Measurements from ENCODE around the gene TXLNB. TPM values are rescaled to one million over a fixed set of nuclear protein-coding genes. Genes with fewer than 3 reads are reported as not detected.

TXLNB gene
- total and polyA plus RNA-seq, 2 donors (not counting 3 experiments of a cell fraction or from before 2014, with no cell fraction given), result 0.04 to 0.18 TPM

GRCh38 chr6:139285590-139285989 is 6.2 kb downstream of the TXLNB start:
- ChIA-PET POLR2A (no interaction called here), CTCF (no interaction called here)
- Histone ChIP-seq H2AFZ (ENCODE audit: low read depth, low read length) (no peak overlapping the region), H3K27me3 (ENCODE audit: control insufficient read depth in 2 of 2, insufficient read depth in 2 of 2, low read length in 2 of 2) (no peaks in the 10 kb centered on the region), H4K20me1 (replicated peaks; ENCODE audit: control insufficient read depth, extremely low read depth, insufficient read depth, low read length) (no peaks in the 10 kb centered on the region), H3K27ac (ENCODE audit: insufficient read depth, low read depth, low read length) (no peak overlapping the region), H3K79me2 (ENCODE audit: control insufficient read depth, insufficient read depth, low read length) (no peaks in the 10 kb centered on the region), H3K36me3 (ENCODE audit: control insufficient read depth in 2 of 2, extremely low read depth in 1 of 2, insufficient read depth in 2 of 2, low read length in 2 of 2) (no peaks in the 10 kb centered on the region), H3K4me2 (ENCODE audit: insufficient read depth, low read length) (no peak overlapping the region), H3K9me1 (replicated peaks; ENCODE audit: control insufficient read depth, extremely low read depth, insufficient read depth, low read length) (no peaks in the 10 kb centered on the region), H3K9ac (replicated peaks; ENCODE audit: extremely low read depth, insufficient read depth, low read length) (no peak overlapping the region), H3K4me3 (replicated peaks in 1 of 3; ENCODE audit: insufficient read depth in 1 of 3, low read depth in 1 of 3, low read length in 3 of 3) (no peak overlapping the region), H3K4me1 (ENCODE audit: control insufficient read depth, extremely low read depth, insufficient read depth, low read length) (peaks cover 4% of the 10 kb centered on the region), H3K9me3 (replicated peaks; ENCODE audit: control insufficient read depth, insufficient read depth, low read length) (no peaks in the 10 kb centered on the region)
- no peak for DNase-seq (ENCODE audit: low read depth, low spot score)
- BruUV-seq (replicated peaks), result no TSS peak
- dilution Hi-C loops (cut with MboI; ENCODE audit: extremely low pct_ligation_motif_present, low sequenced_read_pairs) (no loop called here), intact Hi-C loops (cut with micrococcal nuclease) (no loop called here)
- FAIRE-seq, result no peak
- TF ChIP-seq POLR2A (IDR thresholded peaks at IDR 0.05; ENCODE audit: low read depth, low read length), result no peak
- no peak for TF ChIP-seq JUN (IDR thresholded peaks at IDR 0.05; ENCODE audit: borderline replicate concordance, insufficient read depth, insufficient read length, low read depth)
- TF ChIP-seq MAX (IDR thresholded peaks at IDR 0.05; ENCODE audit: insufficient read depth, insufficient read length), result no peak
- TF ChIP-seq CTCF (IDR thresholded peaks at IDR 0.05; ENCODE audit: extremely low read depth in 1 of 2, insufficient read depth in 1 of 2, low read depth in 1 of 2, low read length in 2 of 2), result no peak
- no peak for TF ChIP-seq FOS (IDR thresholded peaks at IDR 0.05; ENCODE audit: borderline replicate concordance, insufficient read depth, low read length)
- no peak for TF ChIP-seq EZH2 (IDR thresholded peaks at IDR 0.05; ENCODE audit: borderline replicate concordance, low read depth, low read length, severe bottlenecking)
- TF ChIP-seq POLR2AphosphoS5 (IDR thresholded peaks at IDR 0.05; ENCODE audit: insufficient read depth, low read depth, low read length), result no peak
- TF ChIP-seq MYC (IDR thresholded peaks at IDR 0.05; ENCODE audit: low read depth, low read length), result no peak

All from endothelial cell of umbilical vein (primary cell).